BLaER1 treated with 17β-estradiol and CSF1 and Interleukin-3, amounts not matched to agents 10 nM and 100 nM (cell line): ENCODE measurements around the gene N4BP2L2.

ENCODE experiments used
- H3K27ac ChIP-seq, 11 experiments: shearing (Covaris generic); formaldehyde crosslinking; 2 replicates each; pipeline ENCODE4 v1.8.1; 2022
- H3K27me3 ChIP-seq, 11 experiments: shearing (Covaris generic); formaldehyde crosslinking; 2 replicates each; pipeline ENCODE4 v1.8.1; 2022
- H3K36me3 ChIP-seq, 11 experiments: shearing (Covaris generic); formaldehyde crosslinking; 2 replicates each; pipeline ENCODE4 v1.8.1; 2022
- H3K4me1 ChIP-seq, 10 experiments: shearing (Covaris generic); formaldehyde crosslinking; 2 replicates each; pipeline ENCODE4 v1.8.1; 2022
- H3K4me2 ChIP-seq, 11 experiments: shearing (Covaris generic); formaldehyde crosslinking; 2 replicates each; pipeline ENCODE4 v1.8.1; 2022
- H3K4me3 ChIP-seq, 10 experiments: shearing (Covaris generic); formaldehyde crosslinking; 2 replicates each; pipeline ENCODE4 v1.8.1; 2022
- H3K9ac ChIP-seq, 11 experiments: shearing (Covaris generic); formaldehyde crosslinking; 2 replicates each; pipeline ENCODE4 v1.8.1; 2022
- H3K9me3 ChIP-seq, 11 experiments: shearing (Covaris generic); formaldehyde crosslinking; replicated peaks in 1 of 11; 2 replicates each; pipeline ENCODE4 v1.8.1; 2022
- H4K20me1 ChIP-seq, 11 experiments: shearing (Covaris generic); formaldehyde crosslinking; 2 replicates each; pipeline ENCODE4 v1.8.1; 2022
- Cebpa-rat ChIP-seq, 11 experiments: shearing (Covaris generic); IDR thresholded peaks; 2 replicates each; pipeline ENCODE4 v1.8.1; 2022

Gene N4BP2L2

DNA sequence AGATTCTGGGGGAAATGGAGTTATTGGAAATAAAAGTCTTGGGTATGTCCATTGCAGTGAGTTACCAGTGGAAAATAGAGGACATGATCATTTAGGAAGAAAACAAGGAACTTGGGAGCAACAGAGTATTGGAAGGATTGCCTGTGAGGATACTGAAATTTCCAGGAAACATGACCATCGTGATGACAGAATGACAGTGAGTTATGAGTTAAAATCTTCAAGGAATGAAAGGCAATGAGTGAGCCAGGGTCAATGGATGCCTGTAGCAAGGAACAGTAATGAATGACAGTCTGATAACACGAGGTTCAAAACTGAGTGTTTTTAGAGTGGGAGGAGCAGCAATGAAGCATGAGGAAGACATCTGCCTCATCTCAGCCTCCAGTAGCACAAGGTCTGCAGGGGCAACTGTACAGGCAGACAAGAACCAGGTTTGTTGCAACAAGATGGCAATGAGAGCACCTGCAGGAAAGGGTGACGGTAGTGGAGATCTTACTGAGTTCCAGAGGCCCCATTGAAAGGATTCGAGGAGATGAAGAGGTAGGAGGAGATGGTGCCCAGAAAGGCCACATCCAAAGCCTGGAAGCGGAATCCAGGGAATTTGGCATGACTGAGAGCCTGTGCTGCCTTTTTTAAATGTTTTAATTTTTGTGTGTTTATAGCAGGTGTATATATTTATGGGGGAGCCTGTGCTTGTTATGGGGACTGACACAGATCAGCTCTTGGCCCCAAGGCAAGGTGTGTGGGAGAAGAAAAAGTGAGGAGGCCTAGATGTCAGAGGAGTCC, 154.6 kb downstream of the N4BP2L2 start:
- no peak overlapping the region for H3K27ac ChIP-seq
- no peak for TF ChIP-seq Cebpa-rat (IDR thresholded peaks at IDR 0.05)
- H3K9me3 ChIP-seq = no peaks in the 10 kb centered on the region
- no peak overlapping the region for H3K4me2 ChIP-seq
- no peak overlapping the region for H3K9ac ChIP-seq
- no peaks in the 10 kb centered on the region for H3K27me3 ChIP-seq
- H3K4me1 ChIP-seq = no peaks in the 10 kb centered on the region
- H3K36me3 ChIP-seq = peaks cover 0 to 92% (median 65%) of the 10 kb centered on the region in 11 experiments; a peak in 19 of 22 replicates
- no peaks in the 10 kb centered on the region for H4K20me1 ChIP-seq
- H3K4me3 ChIP-seq = no peak overlapping the region
